NCI-H128 (cell line): ENCODE data around the gene MAEA.

Experiments used
- DNase-seq: peaks from one replicate; lab custom pipeline; 2025; ENCODE audit not compliant: unreplicated experiment; lab: John Stamatoyannopoulos, UW

The MAEA gene

DNA sequence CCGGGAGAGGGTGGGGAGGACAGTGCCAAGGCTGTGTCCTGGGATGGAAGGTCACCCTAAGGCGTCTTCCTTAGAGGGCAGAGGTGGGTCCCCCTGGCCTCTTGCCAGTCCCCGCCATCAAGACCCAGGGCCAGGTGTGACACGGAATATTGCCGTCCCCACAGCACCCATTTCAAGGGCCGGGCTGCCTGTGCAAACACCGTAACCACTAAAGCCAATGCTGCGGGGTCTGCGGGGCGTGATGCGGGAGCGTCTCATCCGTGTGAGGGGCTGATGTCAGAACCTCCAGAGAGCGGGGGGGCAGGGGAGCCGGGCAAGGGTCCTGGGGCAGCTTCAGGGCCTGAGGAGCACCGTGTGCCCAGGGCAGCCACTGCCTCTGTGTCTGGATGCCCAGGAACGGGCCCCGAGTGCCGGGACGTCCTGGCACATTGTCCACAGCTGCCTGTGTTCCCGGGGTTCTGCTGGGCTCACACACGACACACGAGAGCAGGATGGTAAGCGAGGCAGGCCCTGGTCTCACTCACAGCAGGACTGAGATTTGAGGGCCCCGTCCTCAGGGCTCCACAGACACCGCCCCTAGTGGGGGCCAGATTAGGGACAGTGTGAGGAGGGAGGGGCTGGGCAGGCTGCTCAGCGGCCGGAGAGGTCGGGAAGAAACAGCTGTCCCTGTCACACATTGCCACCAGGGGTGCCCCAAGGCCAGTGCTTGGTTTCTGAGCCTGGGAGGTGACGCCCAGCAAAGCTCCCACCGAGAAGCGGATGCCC lies 87.3 kb downstream of the MAEA start:
- DNase-seq = no peak

- DNase-seq = no peak
Measured at GRCh38 chr4:1377606-1378261, 88.0 kb downstream of the MAEA start.

DNA sequence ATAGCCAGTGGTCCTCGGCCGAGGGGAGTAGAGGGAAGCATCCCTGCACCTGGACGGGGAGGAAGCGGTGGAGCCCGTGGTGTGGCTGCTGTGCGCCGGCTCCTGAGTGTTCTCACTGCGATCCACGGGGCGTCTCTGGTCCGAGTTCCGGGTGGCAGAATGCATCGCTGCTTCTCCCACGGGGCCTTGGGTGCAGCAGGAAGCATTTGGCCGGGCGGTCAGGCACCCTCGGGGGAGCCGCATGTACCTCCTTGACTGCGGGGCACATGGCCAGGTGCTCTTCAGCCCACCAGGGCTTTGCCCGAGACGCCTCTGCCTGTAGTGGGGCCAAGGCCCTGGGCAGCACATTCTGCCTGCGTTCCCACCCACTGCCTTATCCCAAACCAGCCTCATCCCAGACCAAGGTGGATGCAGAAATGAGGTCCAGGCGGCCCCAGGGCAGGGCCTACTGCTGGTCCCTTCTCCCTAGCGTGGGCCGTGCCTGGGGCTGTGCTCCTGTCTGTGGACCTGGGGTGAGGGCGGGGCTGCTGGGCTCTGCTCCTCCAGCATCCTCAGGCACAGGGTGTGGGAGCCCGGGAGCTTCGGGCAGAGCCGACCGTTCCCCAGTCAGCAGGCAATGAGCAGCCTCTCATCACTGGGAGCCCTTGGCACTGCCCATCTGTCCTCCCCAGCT lies 89.0 kb downstream of the MAEA start:
- DNase-seq = no peak

DNA sequence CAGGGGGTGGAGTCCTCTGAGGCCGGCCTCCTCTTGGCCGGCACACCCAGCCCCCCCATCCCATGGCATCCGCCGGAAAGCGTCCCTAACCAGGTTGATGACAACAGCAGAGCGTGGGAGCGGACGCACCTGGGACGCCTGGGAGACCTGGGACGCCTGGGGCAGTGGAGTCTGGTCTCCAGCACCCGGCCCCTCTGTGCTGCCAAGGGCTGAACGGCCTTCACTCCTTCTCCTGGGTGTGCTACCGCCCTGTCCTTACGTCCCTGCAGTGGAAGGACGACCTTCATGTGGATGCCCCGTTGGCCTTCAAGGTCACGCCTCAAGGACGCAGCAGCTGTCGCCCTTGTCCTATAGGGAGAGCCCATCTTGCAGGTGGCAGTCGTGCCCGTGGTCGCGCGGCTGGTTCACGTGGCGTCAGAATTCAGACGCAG lies 89.7 kb downstream of the MAEA start:
- no peak for DNase-seq

DNA sequence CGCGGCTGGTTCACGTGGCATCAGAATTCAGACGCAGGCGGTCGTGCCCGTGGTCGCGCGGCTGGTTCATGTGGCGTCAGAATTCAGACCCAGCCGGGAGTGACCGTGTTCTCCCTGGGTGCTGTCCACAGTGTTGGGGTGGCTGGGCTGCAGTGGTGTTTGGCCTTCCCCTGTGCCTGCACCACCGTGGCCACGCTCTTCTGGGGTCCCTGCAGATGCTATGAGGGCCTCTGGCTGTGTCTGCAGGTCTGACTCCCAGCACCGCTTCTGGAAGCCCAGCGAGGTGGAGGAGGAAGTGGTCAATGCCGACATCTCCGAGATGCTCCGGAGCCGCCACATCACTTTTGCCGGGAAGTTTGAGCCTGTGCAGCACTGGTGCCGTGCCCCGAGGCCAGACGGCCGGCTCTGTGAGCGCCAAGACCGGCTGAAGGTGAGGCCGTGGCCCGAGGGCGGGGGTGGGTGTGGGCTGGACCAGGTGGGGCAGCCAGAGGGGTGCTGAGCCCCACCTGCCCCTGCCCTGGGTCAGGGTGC lies 90.2 kb downstream of the MAEA start:
- no peak for DNase-seq

DNA sequence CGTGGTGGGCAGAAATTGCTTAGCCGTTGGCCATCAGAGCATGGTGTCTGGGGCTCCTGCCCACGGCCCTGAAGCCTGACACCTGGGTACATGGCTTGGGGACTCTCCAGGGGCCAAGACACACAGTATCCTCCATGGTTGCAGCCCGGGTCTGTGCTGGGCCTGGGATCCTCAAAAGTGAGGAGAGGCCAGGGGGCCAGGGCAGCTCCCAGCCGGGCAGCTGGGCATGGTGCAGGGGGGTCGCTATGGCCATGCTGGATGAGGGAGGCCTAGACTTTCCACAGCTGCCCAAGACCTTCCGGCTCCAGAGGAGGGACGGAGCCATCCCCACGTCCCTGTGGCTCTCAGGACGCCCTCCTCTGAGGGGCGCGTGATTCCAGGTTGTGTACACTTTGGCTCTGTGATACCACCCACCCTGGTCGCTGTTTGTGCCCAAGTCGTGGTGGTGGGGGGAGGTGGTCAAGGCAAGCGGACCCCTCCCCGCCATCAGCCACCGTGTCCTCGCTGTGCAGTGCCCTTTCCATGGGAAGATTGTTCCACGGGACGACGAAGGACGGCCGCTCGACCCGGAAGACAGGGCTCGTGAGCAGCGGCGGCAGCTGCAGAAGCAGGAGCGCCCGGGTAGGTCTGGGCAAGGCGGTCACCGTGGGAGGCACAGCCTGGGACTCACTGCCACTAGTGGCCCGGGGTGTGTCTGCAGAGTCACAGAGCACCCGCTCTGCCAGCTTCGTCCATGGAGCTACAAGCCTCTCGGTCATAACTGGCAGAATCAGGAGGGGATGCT lies 90.9 kb downstream of the MAEA start:
- no peak for DNase-seq

DNA sequence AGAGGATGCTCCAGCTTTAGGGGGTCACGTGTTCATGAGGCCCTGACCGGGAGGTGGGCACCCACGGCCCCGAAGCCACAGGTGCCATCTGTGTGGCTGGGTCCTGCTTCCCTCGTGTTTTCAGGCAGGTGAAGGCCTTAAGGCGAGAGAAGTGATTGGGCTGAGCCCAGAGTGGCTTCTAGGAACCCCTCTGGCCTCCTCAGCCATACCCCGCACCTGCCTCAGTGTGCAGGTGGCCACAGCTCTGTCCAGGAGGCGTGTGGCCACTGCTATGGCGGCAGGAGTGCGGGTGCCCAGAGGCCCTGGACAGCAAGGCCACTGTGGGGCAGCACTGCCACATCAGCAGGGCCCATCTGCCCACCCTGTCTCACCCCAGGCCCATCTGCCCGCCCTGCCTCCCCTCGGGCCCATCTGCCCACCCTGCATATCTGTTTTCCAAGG lies 91.5 kb downstream of the MAEA start:
- DNase-seq = no peak

- DNase-seq = no peak
Measured at GRCh38 chr4:1381944-1382541, 92.4 kb downstream of the MAEA start.

- no peak for DNase-seq
Measured at GRCh38 chr4:1382776-1383727, 93.4 kb downstream of the MAEA start.

DNA sequence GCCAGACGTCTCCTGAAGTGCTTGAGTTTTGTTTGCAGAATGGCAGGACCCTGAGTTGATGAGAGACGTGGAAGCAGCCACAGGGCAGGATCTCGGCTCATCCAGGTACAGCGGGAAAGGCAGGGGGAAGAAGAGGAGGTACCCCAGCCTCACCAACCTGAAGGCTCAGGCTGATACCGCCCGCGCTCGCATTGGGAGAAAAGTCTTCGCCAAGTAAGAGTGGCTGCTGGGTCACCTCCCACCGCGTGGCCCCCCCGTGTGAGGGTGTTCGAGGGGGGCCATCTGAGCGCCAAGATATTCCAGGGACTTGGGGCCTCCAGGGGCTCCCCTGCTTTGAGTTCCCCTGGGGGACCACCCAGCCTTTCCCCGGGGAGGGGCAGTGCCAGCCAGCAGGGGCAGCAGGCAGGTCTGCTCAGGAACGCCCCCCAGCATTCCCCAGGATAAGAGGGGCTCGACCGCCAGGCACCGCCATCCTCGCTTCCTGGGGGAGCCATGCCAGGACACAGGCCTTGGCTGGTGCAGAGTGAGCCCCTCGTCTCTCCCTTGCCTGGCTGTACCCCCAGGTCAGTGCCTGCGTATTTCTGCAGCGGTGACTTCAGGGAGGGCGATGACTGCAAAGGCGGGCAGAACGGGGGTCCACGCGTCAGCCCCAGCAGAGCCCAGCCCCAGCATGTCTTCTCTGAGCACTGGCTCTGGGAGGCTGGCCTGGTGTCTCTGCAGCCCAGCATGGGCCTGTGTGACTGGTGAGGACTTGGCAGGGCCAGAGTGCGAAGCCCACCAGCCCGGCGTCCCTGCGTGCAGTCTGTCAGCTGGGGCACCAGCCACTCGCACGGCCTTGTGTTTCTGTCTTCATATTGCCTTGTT lies 94.3 kb downstream of the MAEA start:
- DNase-seq = no peak

DNA sequence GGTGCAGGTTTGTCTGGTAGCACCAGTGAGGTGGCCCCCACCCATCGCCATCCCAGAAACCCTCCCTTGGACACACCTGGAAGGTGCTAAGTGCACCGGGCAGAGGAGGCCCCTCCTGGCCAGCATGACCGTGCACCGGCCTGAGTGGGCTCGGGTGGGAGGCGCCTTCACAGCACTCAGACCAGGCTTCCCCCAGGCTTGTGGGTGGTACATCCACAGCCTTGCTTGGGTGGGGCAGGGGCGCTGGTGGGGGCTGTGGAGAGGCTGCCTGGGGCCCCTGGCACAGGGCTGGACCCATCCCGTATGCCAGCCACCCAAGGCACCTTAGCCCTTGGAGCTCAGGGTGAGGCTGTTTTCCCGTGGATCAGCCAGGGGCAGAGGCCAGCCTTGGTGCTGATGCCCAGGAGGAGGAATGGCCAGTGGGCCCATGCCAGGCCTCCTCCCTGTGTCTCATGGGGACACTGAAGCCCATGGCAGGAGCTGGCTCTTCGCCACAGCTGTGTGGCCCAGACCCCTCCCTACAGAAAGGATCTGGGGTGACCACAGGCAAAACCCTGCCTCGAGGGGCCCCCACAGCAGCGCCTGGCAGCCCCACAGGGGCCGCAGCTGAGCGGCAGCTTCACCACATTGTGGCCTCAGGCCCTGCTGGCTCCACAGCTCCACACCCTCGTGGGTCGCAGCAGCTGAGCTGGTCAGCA lies 95.1 kb downstream of the MAEA start:
- DNase-seq = no peak

DNA sequence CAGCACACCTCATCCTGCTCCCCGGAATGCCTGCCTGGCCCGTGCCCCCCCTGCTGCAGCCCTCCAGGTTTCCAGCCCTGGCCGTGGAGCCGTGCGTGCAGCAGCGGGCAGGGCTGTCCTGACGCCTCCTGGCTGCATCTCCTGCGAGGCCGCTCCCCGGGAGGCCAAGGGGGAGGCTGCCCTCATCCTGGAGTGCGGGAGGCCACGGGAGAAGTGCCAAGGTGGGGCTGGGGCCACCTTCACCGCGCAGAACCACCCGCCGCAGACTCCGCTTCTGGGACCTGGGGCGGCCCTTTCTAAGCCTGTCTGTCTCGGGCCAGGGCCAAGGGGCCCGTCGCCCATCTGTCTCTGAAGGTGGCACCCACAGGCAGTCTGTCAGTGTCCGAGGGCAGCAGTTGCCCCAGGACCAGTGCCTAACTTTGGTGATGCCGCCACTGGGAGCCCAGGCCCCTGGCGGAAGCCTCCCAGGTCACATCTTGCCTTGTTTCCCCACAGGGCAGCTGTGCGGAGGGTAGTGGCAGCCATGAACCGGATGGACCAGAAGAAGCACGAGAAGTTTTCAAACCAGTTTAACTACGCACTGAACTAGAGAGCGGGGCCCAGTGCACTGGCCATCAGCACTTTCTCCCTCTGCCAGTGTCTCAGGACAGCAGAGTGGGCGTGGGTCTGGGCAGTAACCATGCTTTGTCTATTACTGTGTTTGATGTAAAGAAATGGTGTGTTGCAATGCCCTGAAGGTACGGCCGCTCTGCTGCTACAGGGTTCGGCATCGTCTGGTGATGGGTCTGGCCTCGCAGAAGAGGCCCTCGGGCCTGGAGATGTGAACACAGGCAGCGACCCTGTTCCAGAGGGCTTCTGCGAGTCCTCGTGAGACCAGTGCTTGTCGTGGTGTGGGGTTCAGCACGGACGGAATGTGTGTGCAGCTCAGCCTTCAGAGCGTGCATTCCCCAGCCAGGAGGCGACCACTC lies 96.0 kb downstream of the MAEA start:
- DNase-seq = no peak
